Measurements from ENCODE around the gene ZNF646. TPM values are rescaled to one million over a fixed set of nuclear protein-coding genes. Genes with fewer than 3 reads are reported as not detected.

ZNF646 gene
- polyA plus RNA-seq, 3 donors: 0.46 to 6.5 (median 3.0) TPM

GRCh38 chr16:31112711-31113110, 38.5 kb downstream of the ZNF646 start:
- peaks cover 8% of the 10 kb centered on the region for H4K20me1 ChIP-seq (ENCODE audit: insufficient read depth, low read length)
- TF ChIP-seq, protein P1, sequence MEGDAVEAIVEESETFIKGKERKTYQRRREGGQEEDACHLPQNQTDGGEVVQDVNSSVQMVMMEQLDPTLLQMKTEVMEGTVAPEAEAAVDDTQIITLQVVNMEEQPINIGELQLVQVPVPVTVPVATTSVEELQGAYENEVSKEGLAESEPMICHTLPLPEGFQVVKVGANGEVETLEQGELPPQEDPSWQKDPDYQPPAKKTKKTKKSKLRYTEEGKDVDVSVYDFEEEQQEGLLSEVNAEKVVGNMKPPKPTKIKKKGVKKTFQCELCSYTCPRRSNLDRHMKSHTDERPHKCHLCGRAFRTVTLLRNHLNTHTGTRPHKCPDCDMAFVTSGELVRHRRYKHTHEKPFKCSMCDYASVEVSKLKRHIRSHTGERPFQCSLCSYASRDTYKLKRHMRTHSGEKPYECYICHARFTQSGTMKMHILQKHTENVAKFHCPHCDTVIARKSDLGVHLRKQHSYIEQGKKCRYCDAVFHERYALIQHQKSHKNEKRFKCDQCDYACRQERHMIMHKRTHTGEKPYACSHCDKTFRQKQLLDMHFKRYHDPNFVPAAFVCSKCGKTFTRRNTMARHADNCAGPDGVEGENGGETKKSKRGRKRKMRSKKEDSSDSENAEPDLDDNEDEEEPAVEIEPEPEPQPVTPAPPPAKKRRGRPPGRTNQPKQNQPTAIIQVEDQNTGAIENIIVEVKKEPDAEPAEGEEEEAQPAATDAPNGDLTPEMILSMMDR (IDR thresholded peaks at IDR 0.05): no peak
- peak overlapping the region in 1 of 2 donors; percentile 31 for H3K4me3 Mint-ChIP-seq
- H3K27me3 ChIP-seq (ENCODE audit: control insufficient read depth in 2 of 2, insufficient read depth in 2 of 2, low read length in 2 of 2): no peaks in the 10 kb centered on the region
- H3K9me3 Mint-ChIP-seq: peaks cover 0 to 1% (median 0%) of the 10 kb centered on the region in 7 donors
- peak overlapping the region; percentile 89 to 98 for H3K27ac ChIP-seq (ENCODE audit: low read depth in 1 of 2, low read length in 2 of 2)
- peak overlapping the region in 1 of 3 experiments; percentile 61 for H3K4me3 ChIP-seq (replicated peaks in 1 of 3; ENCODE audit: low read depth in 2 of 3, low read length in 3 of 3)
- peaks cover 36 to 42% of the 10 kb centered on the region in 2 donors for H3K36me3 Mint-ChIP-seq
- WGBS (ENCODE audit: insufficient coverage): 81% methylated on average over 2 of the region's 2 CpGs
- no peaks in the 10 kb centered on the region for H3K9me3 ChIP-seq (replicated peaks in 1 of 2; ENCODE audit: control insufficient read depth in 1 of 2, insufficient read depth in 1 of 2, low read length in 2 of 2)
- H3K27ac Mint-ChIP-seq: peak overlapping the region; percentile 94 to 100 (median 98)
- H3K4me2 ChIP-seq (replicated peaks; ENCODE audit: extremely low read depth, low read length, poor library complexity, severe bottlenecking): peak overlapping the region; percentile 64
- peaks cover 69 to 81% of the 10 kb centered on the region in 2 donors for H3K4me1 ChIP-seq (ENCODE audit: control insufficient read depth in 1 of 2, insufficient read depth in 2 of 2, low read length in 2 of 2)
- H3K36me3 ChIP-seq (replicated peaks in 1 of 2; ENCODE audit: control insufficient read depth in 1 of 2, insufficient read depth in 2 of 2, low read length in 2 of 2): peaks cover 34 to 38% of the 10 kb centered on the region in 2 donors
- H2AFZ ChIP-seq (ENCODE audit: insufficient read depth, low read depth, low read length, poor library complexity, severe bottlenecking): no peak overlapping the region
- H3K4me1 Mint-ChIP-seq: peaks cover 66% of the 10 kb centered on the region
- intact Hi-C loops (cut with micrococcal nuclease): loop anchor here (2.0 to 10.0 kb wide), 4 partner anchors 30 to 762 kb away; partner anchors contain the start of genes FUS (in 1 of the 2) and ZNF267 (in 1 of the 2)
- no peak for DNase-seq
- H3K79me2 ChIP-seq (ENCODE audit: insufficient read depth, low read length): peaks cover 58% of the 10 kb centered on the region
- H3K9ac ChIP-seq (ENCODE audit: insufficient read depth, low read length, poor library complexity, severe bottlenecking): no peak overlapping the region
- H3K27me3 Mint-ChIP-seq (ENCODE audit: low read depth in 3 of 3): peaks cover 0 to 2% (median 0%) of the 10 kb centered on the region in 3 donors

GRCh38 chr16:31113121-31114120, 39.2 kb downstream of the ZNF646 start:
- peak overlapping the region; percentile 89 to 98 for H3K27ac ChIP-seq (ENCODE audit: low read depth in 1 of 2, low read length in 2 of 2)
- H3K4me2 ChIP-seq (replicated peaks; ENCODE audit: extremely low read depth, low read length, poor library complexity, severe bottlenecking): peak overlapping the region; percentile 64
- WGBS (ENCODE audit: insufficient coverage): 0% methylated on average over 2 of the region's 5 CpGs
- DNase-seq: peak; percentile 77 to 95 (median 87)
- peak overlapping the region; percentile 94 to 100 (median 98) for H3K27ac Mint-ChIP-seq
- H3K4me1 ChIP-seq (ENCODE audit: control insufficient read depth in 1 of 2, insufficient read depth in 2 of 2, low read length in 2 of 2): peaks cover 70 to 80% of the 10 kb centered on the region in 2 donors
- peaks cover 36 to 42% of the 10 kb centered on the region in 2 donors for H3K36me3 Mint-ChIP-seq
- H3K4me3 Mint-ChIP-seq: peak overlapping the region; percentile 45 to 65
- H3K27me3 Mint-ChIP-seq (ENCODE audit: low read depth in 3 of 3): peaks cover 0 to 2% (median 0%) of the 10 kb centered on the region in 3 donors
- peaks cover 55% of the 10 kb centered on the region for H3K79me2 ChIP-seq (ENCODE audit: insufficient read depth, low read length)
- H3K9ac ChIP-seq (ENCODE audit: insufficient read depth, low read length, poor library complexity, severe bottlenecking): no peak overlapping the region
- peaks cover 0 to 3% (median 0%) of the 10 kb centered on the region in 7 donors for H3K9me3 Mint-ChIP-seq
- H3K36me3 ChIP-seq (replicated peaks in 1 of 2; ENCODE audit: control insufficient read depth in 1 of 2, insufficient read depth in 2 of 2, low read length in 2 of 2): peaks cover 34 to 38% of the 10 kb centered on the region in 2 donors
- no peaks in the 10 kb centered on the region for H3K27me3 ChIP-seq (ENCODE audit: control insufficient read depth in 2 of 2, insufficient read depth in 2 of 2, low read length in 2 of 2)
- peak overlapping the region in 1 of 3 experiments; percentile 61 for H3K4me3 ChIP-seq (replicated peaks in 1 of 3; ENCODE audit: low read depth in 2 of 3, low read length in 3 of 3)
- peaks cover 67% of the 10 kb centered on the region for H3K4me1 Mint-ChIP-seq
- intact Hi-C loops (cut with micrococcal nuclease): loop anchor here (2.0 to 10.0 kb wide), 4 partner anchors 29 to 761 kb away; partner anchors contain the start of genes FUS (in 1 of the 2) and ZNF267 (in 1 of the 2)
- H2AFZ ChIP-seq (ENCODE audit: insufficient read depth, low read depth, low read length, poor library complexity, severe bottlenecking): no peak overlapping the region
- peaks cover 8% of the 10 kb centered on the region for H4K20me1 ChIP-seq (ENCODE audit: insufficient read depth, low read length)
- H3K9me3 ChIP-seq (replicated peaks in 1 of 2; ENCODE audit: control insufficient read depth in 1 of 2, insufficient read depth in 1 of 2, low read length in 2 of 2): no peaks in the 10 kb centered on the region
- TF ChIP-seq, protein P1 (IDR thresholded peaks at IDR 0.05): no peak
